Right renal pelvis (tissue), 4 donors: ENCODE results near the gene RAB4A. TPM values are rescaled to one million over a fixed set of nuclear protein-coding genes. Genes with fewer than 3 reads are reported as not detected.
"Not testable (repeated sequence)": the region's sequence is repeated elsewhere in the genome, so short reads cannot be mapped to it uniquely, and the experiment has no call there.

Experiments
- DNase-seq, 4 donors: peaks; one replicate each; pipeline ENCODE4 v3.0.0-alpha.2; 2013; ENCODE audit warnings: low read depth in 4 of 4, low spot score in 3 of 4, missing footprints in 1 of 4
- polyA plus RNA-seq, 4 donors: library from polyadenylated mRNA; unstranded; fragments of 120-200 nt; gene quantifications; one replicate each; pipeline ENCODE4 v1.2.1, GENCODE V29; 2013; ENCODE audit not compliant: insufficient read length in 4 of 4

Gene RAB4A
- polyA plus RNA-seq, 4 donors: 51.9 to 65.9 (median 59.4) TPM

DNA sequence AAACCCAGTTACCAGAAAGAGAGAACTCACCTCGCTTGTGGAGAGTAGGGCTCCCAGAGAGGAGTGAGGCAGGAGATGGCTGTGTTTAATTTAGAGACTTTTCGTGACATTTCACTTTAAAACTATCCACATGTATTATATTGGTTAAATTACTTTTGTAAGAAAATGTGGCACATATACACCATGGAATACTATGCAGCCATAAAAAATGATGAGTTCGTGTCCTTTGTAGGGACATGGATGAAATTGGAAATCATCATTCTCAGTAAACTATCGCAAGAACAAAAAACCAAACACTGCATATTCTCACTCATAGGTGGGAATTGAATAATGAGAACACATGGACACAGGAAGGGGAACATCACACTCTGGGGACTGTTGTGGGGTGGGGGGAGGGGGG is 20.8 kb downstream of the RAB4A start:
- DNase-seq: not testable (repeated sequence)

DNA sequence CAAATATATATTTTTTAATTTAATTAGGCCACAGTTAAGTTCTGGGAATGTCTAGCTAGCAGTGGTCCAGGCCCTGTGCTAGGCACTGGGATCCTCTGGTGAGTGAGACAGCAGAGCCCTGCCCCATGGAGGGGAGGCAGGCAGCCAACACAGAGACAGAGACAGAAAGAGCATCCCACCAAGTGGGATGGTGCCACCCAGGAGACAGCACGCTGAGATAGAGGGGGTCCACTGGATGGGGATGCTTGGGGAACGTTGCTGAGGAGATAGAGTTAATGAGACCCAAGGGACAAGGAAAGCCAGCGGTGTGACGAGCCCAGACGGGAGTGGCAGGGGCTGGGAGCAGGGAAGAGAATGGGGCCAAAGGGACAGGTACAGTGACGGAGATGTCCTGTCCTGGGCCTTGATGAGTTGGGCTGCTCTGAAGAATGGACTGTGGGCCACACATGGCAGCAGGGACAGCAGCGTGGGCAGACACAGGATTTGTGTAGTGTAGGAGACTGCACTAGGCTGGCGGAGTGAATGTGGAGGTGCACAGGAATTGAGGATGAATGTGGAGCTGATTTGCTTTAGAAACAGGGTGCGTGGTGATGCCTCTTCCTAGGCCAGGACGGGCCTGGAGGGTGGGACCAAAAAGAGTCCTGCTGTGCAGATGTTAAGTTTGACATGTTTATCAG is 22.8 kb downstream of the RAB4A start:
- no peak for DNase-seq

GRCh38 chr1:229295745-229296144 is 24.8 kb downstream of the RAB4A start:
- DNase-seq: no peak

DNA sequence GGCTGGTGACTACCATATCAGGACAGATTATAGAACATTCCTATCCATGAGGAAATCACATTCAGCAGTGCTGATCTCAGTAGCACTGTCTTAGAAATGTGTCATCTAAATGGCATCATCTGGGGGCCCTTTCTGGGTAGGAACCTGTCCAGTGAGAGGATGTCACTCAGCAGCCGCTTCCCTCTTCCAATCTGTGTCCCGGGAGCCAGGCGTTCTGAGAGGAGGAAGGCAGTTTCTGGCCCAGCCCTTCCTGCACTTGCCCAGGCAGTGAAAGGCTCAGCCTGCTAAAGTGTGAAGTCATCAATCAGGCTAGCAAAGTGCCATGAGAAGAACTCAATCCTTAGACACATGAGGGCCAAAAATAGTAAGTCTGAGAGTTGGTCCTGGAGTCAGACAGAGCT is 25.6 kb downstream of the RAB4A start:
- no peak for DNase-seq

- no peak for DNase-seq
Measured at GRCh38 chr1:229297746-229298145, 26.8 kb downstream of the RAB4A start.

DNA sequence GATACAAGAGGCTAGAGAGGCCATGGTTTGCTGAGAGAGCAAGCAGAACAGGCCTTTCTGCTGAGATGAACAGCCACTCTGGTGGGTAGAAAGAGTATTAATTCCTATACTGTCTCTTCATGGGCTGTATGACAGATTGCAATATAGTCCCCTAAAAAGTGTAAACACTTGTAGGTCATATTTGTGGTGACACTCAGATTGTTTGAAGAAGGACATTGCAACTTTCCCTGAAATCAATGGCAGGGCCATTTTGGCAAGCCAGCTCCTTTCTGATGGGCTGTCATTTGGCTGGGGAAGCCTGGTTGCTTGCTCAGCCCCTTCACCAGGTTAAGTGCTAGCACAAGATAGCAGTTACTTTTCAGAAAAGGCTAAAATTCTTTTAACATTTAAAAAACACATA is 27.5 kb downstream of the RAB4A start:
- no peak for DNase-seq

DNA sequence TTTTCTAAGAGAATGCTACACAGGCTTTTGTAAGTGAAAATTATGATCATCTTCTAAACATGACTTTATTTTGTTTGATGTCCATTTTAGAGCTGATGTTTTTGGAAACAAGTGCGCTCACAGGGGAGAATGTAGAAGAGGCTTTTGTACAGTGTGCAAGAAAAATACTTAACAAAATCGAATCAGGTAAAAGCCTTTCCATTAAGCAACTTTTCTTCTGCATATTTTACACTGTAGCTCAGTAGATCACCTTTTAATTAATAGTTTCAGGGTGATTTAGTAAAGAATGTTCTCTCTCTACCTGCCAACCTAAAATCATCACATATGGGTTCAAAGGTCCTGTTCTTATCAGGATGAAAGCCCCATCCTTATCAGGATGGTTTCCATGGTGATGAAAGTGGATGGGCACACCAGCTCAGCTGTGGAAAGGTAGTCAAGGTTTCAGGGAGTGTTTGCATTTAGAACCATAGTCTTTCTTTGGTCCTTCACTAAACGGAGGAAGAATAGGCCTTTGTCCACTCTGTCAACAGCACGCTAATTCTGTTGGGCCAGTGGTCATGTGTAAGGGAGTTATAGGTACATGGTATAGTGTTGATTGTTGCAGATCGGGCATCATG is 28.1 kb downstream of the RAB4A start:
- no peak for DNase-seq

DNA sequence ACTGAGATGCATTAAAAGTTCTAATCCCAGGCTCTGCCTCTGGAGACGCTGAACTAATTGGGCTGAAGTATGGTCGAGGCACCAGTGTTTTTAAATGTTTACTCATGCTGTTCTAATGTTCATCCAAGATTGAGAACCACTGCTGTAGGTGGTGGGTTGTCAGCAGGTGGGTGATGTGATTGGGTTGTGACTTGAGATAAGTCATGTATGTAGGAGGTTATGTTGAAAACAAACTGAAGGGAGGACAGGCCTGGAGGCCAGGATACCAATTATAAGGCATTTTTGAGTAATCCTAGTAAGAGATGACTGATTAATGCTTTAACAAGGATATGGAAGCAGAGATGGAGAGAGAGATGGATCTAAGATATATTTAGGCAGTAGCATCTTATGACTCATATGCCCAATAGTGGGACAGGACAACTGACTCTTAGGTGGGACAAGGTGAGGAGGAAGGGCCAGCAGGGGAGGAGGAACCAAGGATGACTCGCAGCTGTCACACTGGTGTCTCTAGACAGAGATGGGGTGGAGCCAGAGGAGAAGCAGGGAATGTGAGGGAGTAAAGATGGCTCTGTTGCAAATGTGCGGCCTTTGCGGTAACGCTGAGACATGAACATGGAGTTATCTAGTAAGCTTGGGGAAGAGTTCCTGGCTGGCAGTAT is 29.3 kb downstream of the RAB4A start:
- DNase-seq: no peak

GRCh38 chr1:229302740-229303139 is 31.8 kb downstream of the RAB4A start:
- no peak for DNase-seq

- DNase-seq: no peak
Measured at GRCh38 chr1:229303855-229304254, 32.9 kb downstream of the RAB4A start.

DNA sequence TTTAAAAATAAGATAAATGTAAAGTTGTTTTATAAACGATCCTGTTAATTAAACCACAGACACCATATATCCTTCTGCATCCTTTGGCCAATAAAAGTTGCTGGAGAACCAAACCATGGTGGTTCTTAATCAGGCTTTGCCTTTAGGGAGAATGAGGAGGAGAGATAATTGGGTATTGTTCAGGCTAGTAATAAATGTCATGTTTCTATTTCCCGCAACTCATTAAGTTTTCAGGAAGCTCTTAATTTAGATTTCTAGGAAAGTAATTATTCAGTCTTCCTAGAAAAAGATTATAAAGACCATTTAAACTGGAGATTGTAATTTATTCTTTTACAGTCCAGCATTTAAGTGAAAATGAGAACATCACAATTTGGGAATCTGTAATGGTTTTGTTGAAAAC is 34.5 kb downstream of the RAB4A start:
- DNase-seq: no peak

GRCh38 chr1:229309074-229309473 is 38.2 kb downstream of the RAB4A start:
- DNase-seq: no peak

- no peak for DNase-seq
Measured at GRCh38 chr1:229309684-229310083, 38.8 kb downstream of the RAB4A start.

DNA sequence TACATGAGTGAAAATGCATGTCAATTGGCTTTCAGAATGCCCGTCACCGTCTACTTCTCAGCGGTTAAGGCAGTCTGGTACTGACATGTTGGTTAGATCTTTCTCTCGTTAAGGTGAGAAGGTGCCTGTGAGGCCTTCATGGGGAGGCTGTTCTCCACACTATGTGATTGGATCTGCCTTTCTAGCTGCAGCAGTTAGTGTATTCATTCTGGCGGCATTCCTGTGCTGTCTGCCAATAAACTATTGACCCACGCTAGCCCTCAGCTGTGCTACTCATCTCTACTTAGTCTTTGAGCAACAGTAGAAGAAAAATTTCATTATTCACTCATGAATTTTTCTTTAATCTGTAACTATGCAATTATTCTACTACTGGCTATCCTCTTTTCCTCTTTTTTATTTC is 39.9 kb downstream of the RAB4A start:
- DNase-seq: no peak

GRCh38 chr1:229316166-229316565 is 45.3 kb downstream of the RAB4A start:
- no peak for DNase-seq

DNA sequence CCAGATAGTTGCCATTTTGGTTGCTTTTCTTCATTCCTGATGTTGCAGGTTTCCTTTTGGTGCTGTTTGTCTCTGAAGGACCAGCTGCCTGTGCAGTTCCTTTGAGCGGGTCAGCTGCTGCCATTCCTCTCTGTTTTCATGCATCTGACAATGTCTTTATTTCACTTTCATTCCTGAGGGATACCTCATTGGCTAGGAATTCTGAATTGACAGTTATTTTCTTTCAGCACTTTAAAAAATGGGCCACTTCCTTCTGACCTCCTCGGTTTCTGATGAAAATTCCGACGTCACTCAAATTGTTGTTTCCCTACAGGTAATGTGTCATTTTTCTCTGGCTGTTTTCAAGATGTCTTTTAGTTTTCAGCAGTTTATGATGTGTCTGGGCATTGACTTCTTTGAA is 47.1 kb downstream of the RAB4A start:
- no peak for DNase-seq

DNA sequence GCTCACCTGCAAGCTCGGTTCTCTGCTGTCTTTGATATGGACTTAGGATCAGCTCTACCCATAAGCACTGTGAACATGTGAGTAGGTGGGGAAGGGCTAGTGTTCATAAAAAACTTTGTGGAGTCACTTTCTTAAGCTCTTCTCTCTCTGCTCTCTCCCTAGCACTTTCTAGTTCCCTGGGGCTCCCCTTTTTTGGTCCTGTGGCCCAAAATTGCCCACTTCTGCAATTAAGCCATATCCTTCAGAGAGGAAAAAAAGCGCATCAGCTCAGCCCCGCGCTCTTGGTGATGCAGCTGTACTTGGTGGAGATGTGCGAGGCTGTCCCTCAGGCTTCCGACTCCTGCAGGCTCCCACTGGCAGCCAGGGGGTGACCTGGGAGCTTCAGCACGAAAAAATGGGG is 48.6 kb downstream of the RAB4A start:
- no peak for DNase-seq

DNA sequence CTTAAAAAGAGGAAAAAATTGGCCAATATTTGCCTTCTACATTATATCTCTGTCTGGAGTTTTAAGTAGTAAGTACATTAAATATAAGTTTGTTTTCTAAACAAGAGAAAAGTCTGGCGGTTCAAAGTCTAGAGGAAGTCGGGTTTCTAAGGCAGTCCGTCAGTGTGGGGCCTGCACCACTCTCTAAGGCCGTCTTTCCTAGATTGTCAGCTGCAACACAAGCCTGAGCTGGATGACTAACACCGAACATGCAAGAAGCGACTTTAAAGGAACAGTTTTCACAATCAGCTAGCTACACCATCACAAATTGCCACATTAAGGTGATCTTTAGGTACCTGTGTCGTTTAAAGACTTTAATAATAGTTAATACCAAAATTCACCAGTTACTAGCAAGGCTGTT is 52.3 kb downstream of the RAB4A start:
- no peak for DNase-seq

DNA sequence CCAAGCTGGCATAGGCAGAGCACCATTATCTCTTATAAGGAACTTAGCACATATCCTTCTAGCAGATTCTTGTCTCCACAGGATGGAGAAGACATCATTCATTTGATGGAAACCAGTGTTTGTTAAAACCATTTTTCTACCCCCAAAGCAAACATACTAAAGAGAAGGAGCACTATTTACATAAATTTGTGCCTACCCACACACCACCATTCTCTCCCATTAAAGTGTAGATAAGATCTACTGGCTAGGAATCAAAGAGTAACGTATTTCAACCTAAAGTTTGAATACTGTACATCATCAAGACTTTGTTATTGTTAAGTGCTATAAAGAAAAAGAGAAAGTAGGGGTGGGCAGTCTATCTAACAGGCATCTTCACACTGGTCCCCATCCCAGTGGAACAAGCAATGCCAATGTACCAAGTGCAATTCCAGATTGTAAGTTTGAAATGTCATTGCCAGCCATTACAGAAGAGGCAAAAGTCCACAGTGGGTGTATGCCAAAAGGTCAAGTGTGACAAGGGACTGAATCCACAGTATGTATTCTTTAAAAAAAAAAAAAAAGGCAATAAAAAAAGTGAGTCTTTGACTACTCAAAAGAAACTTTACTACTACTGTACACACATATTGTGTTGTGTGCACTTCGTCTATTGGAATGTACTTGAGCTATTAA is 53.1 kb downstream of the RAB4A start:
- DNase-seq: no peak

DNA sequence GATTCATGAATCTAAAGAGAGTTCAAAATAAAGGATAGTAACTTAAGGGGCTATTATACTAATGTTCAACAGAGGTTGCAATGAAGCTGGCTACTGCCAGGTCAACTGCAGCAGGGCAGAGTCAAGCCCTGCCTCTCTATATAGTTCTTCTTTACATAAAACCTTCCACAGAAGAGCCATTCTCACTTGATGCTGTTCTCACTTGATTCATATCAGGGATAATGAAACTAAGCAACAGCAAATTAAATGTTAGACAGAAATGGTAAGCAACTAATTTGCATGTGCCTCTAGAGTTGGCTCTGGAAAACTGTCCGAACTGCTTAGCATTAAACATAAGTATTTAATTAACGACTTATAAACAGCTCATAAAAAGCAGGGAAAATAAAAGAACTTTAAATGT is 54.5 kb downstream of the RAB4A start:
- no peak for DNase-seq

GRCh38 chr1:229325853-229326487 is 55.1 kb downstream of the RAB4A start:
- DNase-seq: peak in 3 of 4 donors; percentile 5 to 24 (median 15)
